Neural progenitor cell (in vitro differentiated cells): ENCODE measurements around the gene TEX54.

Experiments used
- EZH2 ChIP-seq: fragments of 200-600 bp; sonication (generic); IDR thresholded peaks from 2 replicates; pipeline ENCODE4 v1.6.1; 2017; ENCODE audit warnings: antibody characterized with exemption, mild to moderate bottlenecking, moderate library complexity
- EZH2phosphoT487 ChIP-seq: fragments of 200-600 bp; sonication (generic); IDR thresholded peaks from 2 replicates; pipeline ENCODE4 v1.6.1; 2017; ENCODE audit warnings: antibody characterized with exemption
- TF ChIP-seq, protein P1 (sequence below): fragments of 200-600 bp; sonication (generic); IDR thresholded peaks from 2 replicates; pipeline ENCODE4 v1.5.1; 2017; ENCODE audit warnings: antibody characterized with exemption, mild to moderate bottlenecking

DNA sequence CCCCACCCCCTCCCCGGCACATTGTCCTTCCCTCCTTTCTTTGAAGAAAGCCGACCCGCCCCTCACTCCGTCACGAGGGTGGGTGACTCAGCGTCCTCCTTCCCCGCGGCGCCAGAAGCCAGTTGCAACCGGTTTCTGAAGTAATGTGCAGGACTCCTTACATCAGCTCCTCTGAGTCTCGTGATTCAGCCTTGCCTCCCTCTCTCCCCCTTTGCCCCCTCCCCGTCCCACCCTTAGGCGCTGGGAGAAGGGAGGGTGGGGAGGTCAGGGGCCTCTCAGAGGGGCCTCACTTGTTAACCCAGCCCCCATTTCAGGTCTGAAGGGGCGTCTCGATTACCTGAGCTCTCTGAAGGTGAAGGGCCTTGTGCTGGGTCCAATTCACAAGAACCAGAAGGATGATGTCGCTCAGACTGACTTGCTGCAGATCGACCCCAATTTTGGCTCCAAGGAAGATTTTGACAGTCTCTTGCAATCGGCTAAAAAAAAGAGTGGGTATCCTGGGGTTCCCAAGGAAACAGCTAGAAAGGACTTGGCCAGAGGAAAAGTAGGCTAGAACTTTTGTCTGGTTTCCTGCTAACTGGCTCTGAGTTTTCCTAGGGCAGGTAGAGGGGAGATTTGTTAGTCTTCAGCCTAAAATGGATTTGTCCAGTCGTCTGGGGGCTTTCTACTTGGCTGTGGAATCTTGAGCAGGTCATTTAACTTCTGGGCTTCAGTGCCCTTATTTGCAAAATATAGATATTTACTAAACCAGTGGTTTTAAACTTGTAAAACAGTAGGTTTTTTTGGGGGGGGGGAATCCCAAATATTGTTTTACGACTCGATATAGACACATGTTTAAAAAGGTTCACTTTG lies 49.2 kb upstream of the TEX54 start:
- TF ChIP-seq, protein P1, sequence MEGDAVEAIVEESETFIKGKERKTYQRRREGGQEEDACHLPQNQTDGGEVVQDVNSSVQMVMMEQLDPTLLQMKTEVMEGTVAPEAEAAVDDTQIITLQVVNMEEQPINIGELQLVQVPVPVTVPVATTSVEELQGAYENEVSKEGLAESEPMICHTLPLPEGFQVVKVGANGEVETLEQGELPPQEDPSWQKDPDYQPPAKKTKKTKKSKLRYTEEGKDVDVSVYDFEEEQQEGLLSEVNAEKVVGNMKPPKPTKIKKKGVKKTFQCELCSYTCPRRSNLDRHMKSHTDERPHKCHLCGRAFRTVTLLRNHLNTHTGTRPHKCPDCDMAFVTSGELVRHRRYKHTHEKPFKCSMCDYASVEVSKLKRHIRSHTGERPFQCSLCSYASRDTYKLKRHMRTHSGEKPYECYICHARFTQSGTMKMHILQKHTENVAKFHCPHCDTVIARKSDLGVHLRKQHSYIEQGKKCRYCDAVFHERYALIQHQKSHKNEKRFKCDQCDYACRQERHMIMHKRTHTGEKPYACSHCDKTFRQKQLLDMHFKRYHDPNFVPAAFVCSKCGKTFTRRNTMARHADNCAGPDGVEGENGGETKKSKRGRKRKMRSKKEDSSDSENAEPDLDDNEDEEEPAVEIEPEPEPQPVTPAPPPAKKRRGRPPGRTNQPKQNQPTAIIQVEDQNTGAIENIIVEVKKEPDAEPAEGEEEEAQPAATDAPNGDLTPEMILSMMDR: no peak
- TF ChIP-seq EZH2: no peak
- no peak for TF ChIP-seq EZH2phosphoT487
